ENCODE data around the gene COL18A1. TPM values are rescaled to one million over a fixed set of nuclear protein-coding genes. Genes with fewer than 3 reads are reported as not detected.
A peak's percentile ranks its signal among the peaks of the same experiment; 100 is the strongest.

Gene COL18A1
- total RNA-seq, 3 donors from 2014 or later (not counting 1 experiment from before 2014, with no cell fraction given): 12.3 to 22.3 (median 12.7) TPM

DNA sequence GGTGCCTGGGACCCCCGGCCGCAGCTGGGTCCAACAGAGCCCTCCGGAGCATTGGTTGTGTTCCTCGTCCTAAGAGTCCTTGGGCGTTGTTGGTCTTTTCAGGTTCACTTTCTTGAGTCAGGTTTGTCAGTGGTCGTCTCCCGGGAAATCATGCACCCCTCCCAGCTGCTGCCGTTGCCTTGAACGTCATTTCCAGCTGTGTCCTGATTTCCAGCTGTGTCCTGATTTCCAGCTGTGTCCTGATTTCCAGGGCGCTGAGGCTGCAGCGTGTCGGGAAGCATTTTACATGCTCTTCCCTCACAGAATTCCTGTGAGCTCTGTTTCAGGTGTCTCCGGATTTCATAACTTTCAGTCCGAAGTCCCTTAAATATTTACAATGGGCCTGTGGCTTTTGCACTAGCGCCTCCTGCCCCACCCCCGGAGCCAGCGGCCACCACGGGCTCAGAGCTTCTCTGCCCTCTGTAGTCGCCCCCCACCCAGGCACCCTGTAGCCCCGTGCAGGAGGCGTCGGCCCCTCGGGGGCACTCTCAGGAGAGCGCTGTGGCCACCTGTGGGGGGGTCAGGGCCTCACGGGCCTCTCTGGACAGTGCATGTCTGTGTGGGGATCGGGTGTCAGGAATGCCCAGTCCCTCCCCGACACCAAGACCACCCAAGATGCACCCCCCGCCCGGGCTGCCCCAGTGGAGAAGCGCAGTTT, 66.7 kb downstream of the COL18A1 start:
- no peak overlapping the region for H3K27ac ChIP-seq (ENCODE audit: low read length)
- intact Hi-C loops (cut with micrococcal nuclease): no loop called here
- Mint-ChIP-seq H3K9me3 (no peaks in the 10 kb centered on the region), H3K4me1 (peaks cover 0 to 4% of the 10 kb centered on the region in 2 donors), H3K36me3 (no peaks in the 10 kb centered on the region), H3K27ac (no peak overlapping the region), H3K4me3 (no peak overlapping the region), H3K27me3 (ENCODE audit: low read depth in 2 of 2) (no peaks in the 10 kb centered on the region)
- H3K4me3 ChIP-seq (ENCODE audit: low read length): no peak overlapping the region
- WGBS (ENCODE audit: insufficient coverage): 93% methylated on average over 30 of the region's 30 CpGs
- no peaks in the 10 kb centered on the region for H3K27me3 ChIP-seq (ENCODE audit: control insufficient read depth, insufficient read depth, low read length)
- no peaks in the 10 kb centered on the region for H3K9me3 ChIP-seq (ENCODE audit: control insufficient read depth, insufficient read depth, low read length)
- TF ChIP-seq, protein P1, sequence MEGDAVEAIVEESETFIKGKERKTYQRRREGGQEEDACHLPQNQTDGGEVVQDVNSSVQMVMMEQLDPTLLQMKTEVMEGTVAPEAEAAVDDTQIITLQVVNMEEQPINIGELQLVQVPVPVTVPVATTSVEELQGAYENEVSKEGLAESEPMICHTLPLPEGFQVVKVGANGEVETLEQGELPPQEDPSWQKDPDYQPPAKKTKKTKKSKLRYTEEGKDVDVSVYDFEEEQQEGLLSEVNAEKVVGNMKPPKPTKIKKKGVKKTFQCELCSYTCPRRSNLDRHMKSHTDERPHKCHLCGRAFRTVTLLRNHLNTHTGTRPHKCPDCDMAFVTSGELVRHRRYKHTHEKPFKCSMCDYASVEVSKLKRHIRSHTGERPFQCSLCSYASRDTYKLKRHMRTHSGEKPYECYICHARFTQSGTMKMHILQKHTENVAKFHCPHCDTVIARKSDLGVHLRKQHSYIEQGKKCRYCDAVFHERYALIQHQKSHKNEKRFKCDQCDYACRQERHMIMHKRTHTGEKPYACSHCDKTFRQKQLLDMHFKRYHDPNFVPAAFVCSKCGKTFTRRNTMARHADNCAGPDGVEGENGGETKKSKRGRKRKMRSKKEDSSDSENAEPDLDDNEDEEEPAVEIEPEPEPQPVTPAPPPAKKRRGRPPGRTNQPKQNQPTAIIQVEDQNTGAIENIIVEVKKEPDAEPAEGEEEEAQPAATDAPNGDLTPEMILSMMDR (IDR thresholded peaks at IDR 0.05): no peak
- H3K4me1 ChIP-seq (ENCODE audit: control insufficient read depth, insufficient read depth, low read length): no peaks in the 10 kb centered on the region
- ATAC-seq (no peak), DNase-seq (no peak)
- no peaks in the 10 kb centered on the region for H3K36me3 ChIP-seq (ENCODE audit: control insufficient read depth, insufficient read depth, low read length)

DNA sequence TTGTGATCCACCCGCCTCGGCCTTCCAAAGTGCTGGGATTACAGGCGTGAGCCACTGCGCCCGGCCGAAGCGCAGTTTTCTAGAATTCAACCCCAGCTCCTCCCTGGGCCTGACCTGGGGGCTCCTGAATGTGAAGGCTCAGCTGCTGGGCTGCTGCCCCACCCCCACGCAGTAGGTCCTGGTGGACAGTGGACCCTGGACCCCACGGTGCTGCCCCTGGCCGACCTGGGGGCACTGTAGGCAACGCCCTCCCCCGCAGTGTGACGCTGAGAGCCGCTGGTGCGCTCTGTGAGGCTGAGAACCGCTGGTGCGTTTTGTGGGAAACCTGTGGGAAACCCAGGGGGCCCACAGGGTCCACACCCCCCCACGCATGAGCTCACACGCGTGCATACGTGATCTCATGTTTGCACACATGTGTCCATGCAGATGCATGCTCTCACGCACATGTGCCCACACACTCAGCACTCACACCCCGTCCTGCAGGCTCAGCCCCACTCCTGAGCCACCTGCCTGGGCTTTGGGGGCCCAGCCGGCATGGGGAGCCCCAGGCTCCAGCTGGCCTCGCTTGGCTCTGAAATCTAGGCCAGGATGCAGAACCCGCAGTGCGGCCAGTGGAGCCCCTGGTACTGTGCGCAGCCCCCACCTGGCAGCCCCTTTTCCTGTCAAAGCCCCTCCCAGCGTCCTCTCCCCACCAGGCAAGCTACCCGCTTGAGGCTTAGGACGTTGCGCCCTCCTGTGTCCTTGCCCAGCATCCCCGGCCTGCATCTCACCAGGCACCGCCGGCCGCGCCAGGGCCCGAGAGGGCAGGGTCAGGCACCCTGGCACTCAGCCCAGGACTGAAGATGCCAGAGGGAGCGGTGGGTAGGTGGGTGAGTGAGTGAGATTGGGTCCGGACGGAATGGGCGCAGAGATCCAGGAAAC, 67.7 kb downstream of the COL18A1 start:
- H3K9me3 Mint-ChIP-seq: no peaks in the 10 kb centered on the region
- Histone ChIP-seq H3K27ac (ENCODE audit: low read length) (no peak overlapping the region), H3K4me3 (ENCODE audit: low read length) (no peak overlapping the region), H3K27me3 (ENCODE audit: control insufficient read depth, insufficient read depth, low read length) (no peaks in the 10 kb centered on the region), H3K9me3 (ENCODE audit: control insufficient read depth, insufficient read depth, low read length) (no peaks in the 10 kb centered on the region), H3K4me1 (ENCODE audit: control insufficient read depth, insufficient read depth, low read length) (peaks cover 5% of the 10 kb centered on the region), H3K36me3 (ENCODE audit: control insufficient read depth, insufficient read depth, low read length) (no peaks in the 10 kb centered on the region)
- DNase-seq (no peak), ATAC-seq (no peak)
- WGBS (ENCODE audit: insufficient coverage): 92% methylated on average over 42 of the region's 42 CpGs
- H3K27ac Mint-ChIP-seq: no peak overlapping the region
- TF ChIP-seq, protein P1 (IDR thresholded peaks at IDR 0.05): no peak
- intact Hi-C loops (cut with micrococcal nuclease): no loop called here
- H3K4me1 Mint-ChIP-seq: peaks cover 0 to 5% of the 10 kb centered on the region in 2 donors
- H3K4me3 Mint-ChIP-seq: no peak overlapping the region
- H3K36me3 Mint-ChIP-seq: no peaks in the 10 kb centered on the region
- no peaks in the 10 kb centered on the region for H3K27me3 Mint-ChIP-seq (ENCODE audit: low read depth in 2 of 2)

DNA sequence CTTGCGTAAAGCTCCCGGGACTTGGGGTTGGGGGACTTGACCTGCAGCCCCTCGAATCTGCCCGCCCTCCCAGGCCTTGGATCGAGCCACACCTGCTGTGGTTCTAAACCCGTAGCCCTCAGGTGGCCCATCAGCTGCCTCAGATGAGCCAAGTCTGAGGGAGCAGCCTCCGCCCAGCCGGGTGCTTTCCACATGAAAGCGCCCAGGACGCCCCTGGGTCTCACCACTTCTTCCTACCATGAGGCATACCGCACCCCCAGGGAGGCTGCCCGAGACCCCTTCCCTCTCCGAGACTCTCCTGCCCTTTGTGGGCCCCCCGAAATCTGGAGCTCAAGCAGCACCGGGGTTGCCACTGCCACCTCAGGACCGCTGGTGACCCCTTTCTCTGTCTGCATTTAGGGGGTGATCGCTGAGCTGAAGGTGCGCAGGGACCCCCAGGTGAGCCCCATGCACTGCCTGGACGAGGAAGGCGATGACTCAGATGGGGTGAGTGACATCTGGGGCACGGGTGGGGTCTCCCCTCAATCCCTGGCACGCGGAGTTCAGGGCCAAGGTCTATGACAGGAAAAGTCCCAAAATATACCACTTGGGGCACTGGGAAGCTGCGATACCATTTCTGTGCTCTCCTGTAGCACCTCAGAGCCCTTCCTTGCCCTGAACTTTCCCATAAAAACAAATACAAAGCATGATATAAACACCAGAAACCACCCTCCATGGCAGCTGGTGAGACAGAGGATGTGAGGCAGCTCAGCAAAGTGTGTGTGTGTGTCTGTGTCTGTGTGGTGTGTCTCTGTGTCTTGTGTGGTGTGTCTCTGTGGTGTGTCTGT, 68.7 kb downstream of the COL18A1 start:
- intact Hi-C loops (cut with micrococcal nuclease): no loop called here
- no peak overlapping the region for H3K4me3 Mint-ChIP-seq
- peaks cover 15% of the 10 kb centered on the region for H3K4me1 ChIP-seq (ENCODE audit: control insufficient read depth, insufficient read depth, low read length)
- peaks cover 9 to 15% of the 10 kb centered on the region in 2 donors for H3K4me1 Mint-ChIP-seq
- DNase-seq (no peak), ATAC-seq (no peak)
- no peak overlapping the region for H3K4me3 ChIP-seq (ENCODE audit: low read length)
- H3K27ac Mint-ChIP-seq: peak overlapping the region in 1 of 2 donors; percentile 1
- H3K36me3 ChIP-seq (ENCODE audit: control insufficient read depth, insufficient read depth, low read length): no peaks in the 10 kb centered on the region
- H3K9me3 ChIP-seq (ENCODE audit: control insufficient read depth, insufficient read depth, low read length): no peaks in the 10 kb centered on the region
- no peaks in the 10 kb centered on the region for H3K36me3 Mint-ChIP-seq
- H3K27me3 Mint-ChIP-seq (ENCODE audit: low read depth in 2 of 2): no peaks in the 10 kb centered on the region
- H3K27ac ChIP-seq (ENCODE audit: low read length): no peak overlapping the region
- TF ChIP-seq, protein P1 (IDR thresholded peaks at IDR 0.05): no peak
- H3K27me3 ChIP-seq (ENCODE audit: control insufficient read depth, insufficient read depth, low read length): no peaks in the 10 kb centered on the region
- no peaks in the 10 kb centered on the region for H3K9me3 Mint-ChIP-seq
- 89% methylated on average over 24 of the region's 24 CpGs for WGBS (ENCODE audit: insufficient coverage)
